Activated CD4-positive, alpha-beta T cell treated with anti-CD3 and anti-CD28 coated beads, Interleukin-2, amount 10 ng/mL, durations not matched to agents 24 days and 14 days (primary cell): ENCODE results near the gene MPST. TPM values are rescaled to one million over a fixed set of nuclear protein-coding genes. Genes with fewer than 3 reads are reported as not detected.

Experiments
- DNase-seq: peaks from one replicate; pipeline ENCODE4 v3.0.0; 2022
- H3K27ac Mint-ChIP-seq: one replicate; pipeline ENCODE4 v1.8.0; 2022; ENCODE audit warnings: mild to moderate bottlenecking, mixed read lengths
- H3K27me3 Mint-ChIP-seq: one replicate; pipeline ENCODE4 v1.8.0; 2022; ENCODE audit warnings: mixed read lengths
- H3K36me3 Mint-ChIP-seq: one replicate; pipeline ENCODE4 v1.8.0; 2022; ENCODE audit warnings: low read depth, mild to moderate bottlenecking, mixed read lengths
- H3K4me1 Mint-ChIP-seq: one replicate; pipeline ENCODE4 v1.8.0; 2021; ENCODE audit warnings: mixed read lengths
- H3K4me3 Mint-ChIP-seq: one replicate; pipeline ENCODE4 v1.8.0; 2022; ENCODE audit warnings: mild to moderate bottlenecking, moderate library complexity, mixed read lengths
- H3K9me3 Mint-ChIP-seq: one replicate; pipeline ENCODE4 v1.8.0; 2021; ENCODE audit warnings: mixed read lengths
- intact Hi-C: fragments of 100-400 bp; cut with micrococcal nuclease; formaldehyde crosslinking; loops from one replicate; pipeline ENCODE4 v1.15.1; 2023
- total RNA-seq: library from RNA; stranded (reverse); gene quantifications from 2 replicates; pipeline ENCODE4 v1.2.3, GENCODE V29; 2022

MPST gene
- total RNA-seq, 1 donor from 2014 or later = 21.0 TPM

DNA sequence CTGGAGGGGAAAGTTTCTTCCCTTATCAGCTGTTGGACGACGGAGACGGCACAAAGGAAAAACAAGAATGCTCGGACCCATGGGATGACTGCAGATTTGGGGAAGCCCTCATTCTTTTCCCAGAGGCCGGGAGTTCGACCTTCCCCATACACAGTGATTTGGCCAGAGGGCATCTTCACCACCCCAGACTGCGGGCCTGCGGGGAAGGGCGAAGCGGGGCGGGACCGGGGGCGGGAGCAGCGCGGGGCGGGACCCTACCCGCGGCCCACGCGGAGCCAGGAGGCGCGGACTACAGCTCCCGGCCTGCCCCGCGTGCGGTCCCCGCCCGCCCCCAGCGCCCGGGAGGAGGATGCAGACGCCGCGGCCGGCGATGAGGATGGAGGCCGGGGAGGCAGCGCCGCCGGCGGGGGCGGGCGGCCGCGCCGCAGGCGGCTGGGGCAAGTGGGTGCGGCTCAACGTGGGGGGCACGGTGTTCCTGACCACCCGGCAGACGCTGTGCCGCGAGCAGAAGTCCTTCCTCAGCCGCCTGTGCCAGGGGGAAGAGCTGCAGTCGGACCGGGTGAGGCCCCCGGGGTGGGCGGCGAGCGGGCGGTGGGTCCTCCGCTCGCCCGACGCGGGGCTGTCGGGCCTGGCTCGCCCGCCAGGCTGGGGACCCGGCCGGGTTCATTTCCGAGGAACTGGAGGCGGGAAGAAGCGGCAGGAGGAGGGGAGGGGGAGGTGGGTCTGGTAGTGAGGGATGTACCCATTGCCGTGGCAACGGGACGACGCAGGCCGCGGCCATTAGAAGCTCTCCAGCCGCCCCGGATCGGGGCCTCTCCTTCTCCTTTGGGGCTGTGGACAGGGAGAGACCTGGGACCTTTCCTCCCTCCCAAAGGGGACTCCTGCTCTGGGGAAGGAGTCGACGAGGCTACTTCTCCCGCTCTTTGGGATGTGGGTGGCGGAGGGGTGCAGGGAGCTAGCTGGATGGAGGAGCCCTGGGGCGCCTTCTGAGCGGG, 32.1 kb downstream of the MPST start, which contains the start of gene KCTD17:
KCTD17 (plus strand) TSS at position 352 of the 995 bp plus-strand sequence; CDS start at position 371, 19 bp downstream.
- intact Hi-C loops = no loop called here
- Mint-ChIP-seq H3K9me3 (no peaks in the 10 kb centered on the region), H3K27me3 (no peaks in the 10 kb centered on the region), H3K4me3 (peak within 1 kb of the TSS; percentile 90), H3K4me1 (peaks cover 12% of the 10 kb centered on the region), H3K36me3 (peaks cover 18% of the 10 kb centered on the region), H3K27ac (peak within 1 kb of the TSS; percentile 78)
- DNase-seq = peak; percentile 95

DNA sequence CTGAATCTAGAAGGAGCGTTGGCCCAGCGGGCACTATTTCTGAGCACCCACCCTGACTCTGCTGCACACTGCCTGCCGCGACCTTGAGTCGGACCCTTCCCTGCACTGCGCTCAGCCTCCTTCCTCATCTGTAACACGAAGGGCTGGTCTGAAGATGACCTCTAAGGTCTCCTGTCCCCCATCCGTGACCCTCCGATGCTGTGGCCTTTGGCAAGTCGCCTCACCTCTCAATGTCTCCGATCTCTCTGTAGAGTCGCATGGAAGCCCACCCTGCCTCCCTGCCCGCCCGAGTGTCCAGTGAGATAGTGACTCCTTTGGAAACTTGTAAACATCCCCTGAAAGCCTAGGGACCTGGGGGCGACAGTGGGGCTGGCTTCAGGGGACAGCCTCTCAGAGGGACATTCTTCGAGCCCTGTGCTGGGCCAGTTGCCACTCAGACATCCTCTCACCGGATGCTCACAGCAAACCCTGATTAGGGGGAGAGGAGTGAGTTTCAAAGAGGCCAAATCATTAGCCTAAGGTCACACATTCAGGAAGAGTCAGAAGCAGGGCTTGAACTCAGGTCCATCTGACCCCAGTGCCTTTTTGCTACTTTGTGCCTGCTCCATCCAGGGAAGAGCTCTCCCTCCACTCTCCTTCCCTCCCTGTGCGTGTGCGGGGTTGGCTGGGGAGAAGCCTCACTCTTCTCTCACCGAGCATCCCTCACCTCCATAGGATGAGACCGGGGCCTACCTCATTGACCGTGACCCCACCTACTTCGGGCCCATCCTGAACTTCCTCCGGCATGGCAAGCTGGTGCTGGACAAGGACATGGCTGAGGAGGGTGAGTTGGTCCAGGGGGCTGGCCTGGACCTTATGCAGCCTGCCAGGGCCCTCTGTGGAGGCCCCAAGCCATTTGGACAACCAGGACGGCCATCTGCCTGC, 33.1 kb downstream of the MPST start:
- no peak for DNase-seq
- Mint-ChIP-seq H3K27me3 (no peaks in the 10 kb centered on the region), H3K9me3 (no peaks in the 10 kb centered on the region), H3K4me3 (peak overlapping the region; percentile 90), H3K4me1 (peaks cover 12% of the 10 kb centered on the region), H3K27ac (peak overlapping the region; percentile 78), H3K36me3 (peaks cover 21% of the 10 kb centered on the region)
- intact Hi-C loops = no loop called here

DNA sequence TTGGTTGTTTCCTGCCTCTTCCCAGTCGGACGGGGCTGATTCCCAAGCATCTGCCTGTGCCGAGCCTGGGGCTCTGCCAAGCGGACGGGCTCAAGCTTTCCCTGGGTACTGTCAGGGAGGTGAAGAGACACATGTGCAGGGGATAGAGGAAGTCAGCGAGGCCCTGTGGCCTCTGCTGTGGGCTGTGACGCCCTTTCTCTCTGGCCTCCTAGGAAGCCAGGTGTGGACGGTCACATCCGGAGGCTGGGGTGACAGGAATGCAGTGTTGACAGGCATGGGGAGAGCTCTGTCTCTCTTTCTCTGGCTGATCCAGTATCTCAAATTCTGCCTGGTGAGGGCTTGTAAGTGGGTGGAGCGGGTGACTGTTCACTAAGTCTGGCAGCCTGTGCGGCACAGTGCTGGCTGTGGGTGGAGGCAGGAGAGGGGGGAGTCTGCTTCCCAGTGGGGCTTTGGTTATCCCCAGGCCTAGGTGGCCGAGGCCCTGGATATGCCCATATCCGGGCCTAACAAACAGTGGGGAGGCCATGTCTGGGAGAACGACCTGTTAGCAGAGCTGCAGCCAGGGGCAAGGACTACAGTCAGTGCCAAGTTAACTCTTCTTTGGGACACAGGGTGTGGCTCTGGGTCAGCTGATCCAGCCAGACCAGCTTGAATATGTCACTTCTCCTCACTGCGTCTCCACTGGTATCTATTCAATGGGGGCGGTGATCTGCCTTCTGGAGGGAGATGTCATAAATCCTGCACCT, 33.9 kb downstream of the MPST start:
- no peak for DNase-seq
- H3K27me3 Mint-ChIP-seq = no peaks in the 10 kb centered on the region
- no peak overlapping the region for H3K27ac Mint-ChIP-seq
- H3K9me3 Mint-ChIP-seq = no peaks in the 10 kb centered on the region
- no peak overlapping the region for H3K4me3 Mint-ChIP-seq
- peaks cover 25% of the 10 kb centered on the region for H3K36me3 Mint-ChIP-seq
- intact Hi-C loops = no loop called here
- peaks cover 12% of the 10 kb centered on the region for H3K4me1 Mint-ChIP-seq

DNA sequence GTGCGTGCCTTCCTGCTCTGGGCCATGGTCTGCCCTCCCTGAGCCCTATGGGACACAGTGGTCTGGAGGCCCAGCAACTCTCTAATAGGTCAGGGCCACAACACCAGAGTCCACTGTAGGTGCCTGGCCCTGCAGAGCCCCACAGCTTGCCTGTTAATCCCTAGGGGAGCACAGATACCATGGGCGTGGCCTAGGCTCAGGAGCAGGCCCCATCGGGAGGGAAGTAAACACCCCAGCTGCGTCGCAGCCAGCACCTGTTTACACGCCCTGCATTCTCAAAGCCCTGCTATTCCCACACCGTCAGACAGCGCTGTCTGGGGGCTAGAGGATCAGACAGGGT, 34.5 kb downstream of the MPST start:
- intact Hi-C loops = no loop called here
- H3K4me3 Mint-ChIP-seq = no peak overlapping the region
- no peaks in the 10 kb centered on the region for H3K27me3 Mint-ChIP-seq
- DNase-seq = no peak
- peaks cover 12% of the 10 kb centered on the region for H3K4me1 Mint-ChIP-seq
- H3K27ac Mint-ChIP-seq = no peak overlapping the region
- H3K36me3 Mint-ChIP-seq = peaks cover 25% of the 10 kb centered on the region
- H3K9me3 Mint-ChIP-seq = no peaks in the 10 kb centered on the region

DNA sequence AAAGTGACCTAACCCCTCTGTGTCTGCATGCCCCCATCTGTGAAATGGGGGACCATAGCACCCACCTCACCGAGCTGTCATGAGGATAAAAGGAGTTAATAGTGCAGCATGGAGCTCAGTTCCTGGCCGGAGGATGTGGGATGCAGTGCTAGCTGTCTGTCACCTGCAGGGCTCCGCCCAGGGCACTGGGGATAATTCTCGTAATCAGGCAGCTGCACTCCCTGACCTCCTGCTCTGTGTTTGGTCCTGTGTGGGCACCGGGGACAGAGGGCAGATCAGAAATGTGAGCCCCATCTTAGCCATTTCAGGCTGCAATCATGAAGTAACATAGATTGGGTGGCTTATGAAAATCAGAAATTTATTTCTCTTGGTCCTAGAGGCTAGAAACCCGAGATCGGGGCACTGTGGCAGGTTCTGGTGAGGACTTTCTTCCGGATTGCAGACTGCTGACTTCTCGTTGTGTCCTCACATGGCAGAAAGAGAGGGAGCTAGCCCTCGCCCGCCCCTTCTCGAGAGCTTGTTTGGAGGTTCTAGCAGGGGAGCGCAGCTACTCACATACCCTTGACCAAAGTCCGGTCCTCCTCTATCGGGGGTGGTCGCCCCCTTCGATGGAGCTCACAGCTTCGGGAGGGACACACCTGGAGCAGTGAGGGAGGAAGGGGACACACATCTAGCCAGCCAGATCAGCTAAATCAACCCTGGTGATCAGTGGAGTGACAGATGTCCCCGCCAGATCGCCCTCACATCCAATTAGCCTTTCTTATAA, 35.2 kb downstream of the MPST start:
- Mint-ChIP-seq H3K36me3 (peaks cover 27% of the 10 kb centered on the region), H3K27me3 (no peaks in the 10 kb centered on the region), H3K4me3 (no peak overlapping the region), H3K27ac (no peak overlapping the region), H3K9me3 (no peaks in the 10 kb centered on the region), H3K4me1 (peaks cover 13% of the 10 kb centered on the region)
- no peak for DNase-seq
- intact Hi-C loops = no loop called here

DNA sequence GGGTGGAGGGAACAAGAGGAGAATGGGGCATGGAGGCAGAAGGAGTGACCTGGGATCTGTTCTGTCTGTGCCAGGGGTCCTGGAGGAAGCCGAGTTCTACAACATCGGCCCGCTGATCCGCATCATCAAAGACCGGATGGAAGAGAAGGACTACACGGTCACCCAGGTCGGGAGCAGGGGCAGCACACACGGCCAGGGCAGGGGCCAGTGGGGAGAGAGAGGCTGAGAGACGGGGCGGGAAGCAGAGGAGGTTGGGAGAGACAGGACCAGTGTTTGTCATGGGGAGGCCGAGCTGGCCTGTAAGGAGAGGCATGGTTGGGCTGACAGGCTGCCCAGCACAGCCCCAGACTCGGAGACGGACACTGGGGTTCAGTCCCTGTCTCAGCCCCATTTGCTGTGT, 36.7 kb downstream of the MPST start:
- Mint-ChIP-seq H3K9me3 (no peaks in the 10 kb centered on the region), H3K4me1 (peaks cover 27% of the 10 kb centered on the region), H3K27me3 (no peaks in the 10 kb centered on the region), H3K27ac (no peak overlapping the region), H3K36me3 (peaks cover 34% of the 10 kb centered on the region), H3K4me3 (no peak overlapping the region)
- DNase-seq = no peak
- intact Hi-C loops = no loop called here

DNA sequence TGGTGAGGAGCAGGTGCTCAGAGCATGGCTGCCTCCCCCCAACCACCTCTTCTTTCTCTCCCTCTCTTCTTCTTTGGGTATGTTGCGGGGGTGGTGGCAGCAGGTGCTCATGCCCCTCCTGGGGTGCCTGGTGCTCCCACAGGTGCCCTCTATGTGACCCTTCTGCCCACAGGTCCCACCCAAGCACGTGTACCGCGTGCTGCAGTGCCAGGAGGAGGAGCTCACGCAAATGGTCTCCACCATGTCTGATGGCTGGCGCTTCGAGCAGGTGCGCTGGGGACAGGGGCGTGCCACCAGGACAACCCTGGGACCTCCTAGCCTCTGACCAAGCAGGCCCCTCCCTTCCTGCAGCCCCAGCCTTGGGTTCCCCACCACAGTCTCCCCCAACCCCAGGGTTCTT, 37.7 kb downstream of the MPST start:
- intact Hi-C loops = no loop called here
- no peak for DNase-seq
- peaks cover 29% of the 10 kb centered on the region for H3K4me1 Mint-ChIP-seq
- no peaks in the 10 kb centered on the region for H3K27me3 Mint-ChIP-seq
- no peaks in the 10 kb centered on the region for H3K9me3 Mint-ChIP-seq
- no peak overlapping the region for H3K4me3 Mint-ChIP-seq
- H3K36me3 Mint-ChIP-seq = peaks cover 34% of the 10 kb centered on the region
- H3K27ac Mint-ChIP-seq = no peak overlapping the region

DNA sequence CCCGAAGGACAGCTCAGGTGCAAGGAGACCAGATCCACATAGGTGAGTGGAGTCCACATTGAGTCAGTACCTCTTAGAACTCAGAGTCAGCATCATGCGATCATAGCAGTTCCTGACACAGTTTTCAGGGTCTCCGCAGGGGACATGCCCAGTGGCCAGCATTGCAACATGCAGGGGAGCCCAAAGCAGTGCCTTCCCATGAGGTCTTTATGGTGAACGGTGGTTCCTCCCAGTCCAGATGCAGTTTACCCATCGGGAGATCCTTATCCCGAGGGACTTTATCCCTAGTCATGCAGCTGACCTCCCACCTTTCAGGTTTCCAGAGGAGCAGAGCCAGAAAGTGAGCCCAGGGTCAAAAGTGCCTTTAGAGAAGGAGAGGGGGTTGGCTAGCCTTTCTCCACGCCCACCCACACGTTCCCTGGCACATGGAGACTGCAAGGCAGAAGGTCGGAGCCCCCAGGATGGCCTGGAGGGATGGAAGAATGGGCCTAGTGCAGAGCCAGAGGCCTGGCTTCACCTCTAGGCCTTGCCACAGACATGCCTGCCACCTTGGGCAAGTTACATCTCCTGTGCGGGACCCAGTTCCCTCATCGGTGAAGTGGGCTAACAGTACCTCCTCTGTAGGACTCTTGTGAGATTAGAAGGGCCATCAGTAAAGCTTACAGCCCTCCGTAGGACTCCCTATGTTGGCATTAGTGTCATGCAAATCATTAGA, 38.4 kb downstream of the MPST start:
- DNase-seq = no peak
- H3K27me3 Mint-ChIP-seq = no peaks in the 10 kb centered on the region
- H3K4me1 Mint-ChIP-seq = peaks cover 27% of the 10 kb centered on the region
- intact Hi-C loops = no loop called here
- no peak overlapping the region for H3K27ac Mint-ChIP-seq
- H3K36me3 Mint-ChIP-seq = peaks cover 34% of the 10 kb centered on the region
- no peaks in the 10 kb centered on the region for H3K9me3 Mint-ChIP-seq
- H3K4me3 Mint-ChIP-seq = no peak overlapping the region

DNA sequence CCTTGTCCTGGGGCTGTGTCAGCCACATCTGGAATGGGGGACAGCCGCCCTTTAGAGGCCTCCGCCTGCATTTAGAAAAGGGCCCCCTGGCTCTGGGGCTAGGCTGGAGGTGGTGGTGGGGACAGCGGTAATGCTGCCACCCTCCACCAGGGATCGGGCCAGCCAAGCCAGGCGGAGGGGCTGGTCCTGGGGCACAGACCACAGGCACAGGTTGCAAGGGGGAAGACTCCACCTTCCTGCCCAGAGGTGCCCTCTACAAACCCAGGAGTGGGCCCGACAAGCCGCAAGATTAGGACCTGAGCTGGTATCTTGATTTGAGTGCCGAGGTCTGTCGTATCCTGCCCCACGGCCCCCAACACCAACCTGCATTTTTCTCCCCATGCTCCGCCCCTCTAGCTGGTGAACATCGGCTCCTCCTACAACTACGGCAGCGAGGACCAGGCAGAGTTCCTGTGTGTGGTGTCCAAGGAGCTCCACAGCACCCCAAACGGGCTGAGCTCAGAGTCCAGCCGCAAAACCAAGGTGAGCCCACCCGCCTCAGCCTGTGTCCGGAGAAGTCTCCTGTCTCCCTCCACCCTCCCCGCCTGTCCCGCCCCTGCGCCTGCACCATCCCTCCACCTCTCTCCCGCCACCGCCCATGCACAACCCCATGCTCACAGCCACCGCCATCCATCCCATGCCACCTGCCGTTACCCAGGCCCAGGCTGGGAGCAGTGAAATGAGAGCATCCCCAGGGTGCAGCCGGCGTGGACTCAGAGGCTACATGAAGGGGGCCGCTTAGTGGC, 39.6 kb downstream of the MPST start:
- Mint-ChIP-seq H3K4me1 (peaks cover 21% of the 10 kb centered on the region), H3K27ac (no peak overlapping the region), H3K36me3 (peaks cover 29% of the 10 kb centered on the region), H3K9me3 (no peaks in the 10 kb centered on the region), H3K27me3 (no peaks in the 10 kb centered on the region), H3K4me3 (no peak overlapping the region)
- DNase-seq = no peak
- intact Hi-C loops = no loop called here

DNA sequence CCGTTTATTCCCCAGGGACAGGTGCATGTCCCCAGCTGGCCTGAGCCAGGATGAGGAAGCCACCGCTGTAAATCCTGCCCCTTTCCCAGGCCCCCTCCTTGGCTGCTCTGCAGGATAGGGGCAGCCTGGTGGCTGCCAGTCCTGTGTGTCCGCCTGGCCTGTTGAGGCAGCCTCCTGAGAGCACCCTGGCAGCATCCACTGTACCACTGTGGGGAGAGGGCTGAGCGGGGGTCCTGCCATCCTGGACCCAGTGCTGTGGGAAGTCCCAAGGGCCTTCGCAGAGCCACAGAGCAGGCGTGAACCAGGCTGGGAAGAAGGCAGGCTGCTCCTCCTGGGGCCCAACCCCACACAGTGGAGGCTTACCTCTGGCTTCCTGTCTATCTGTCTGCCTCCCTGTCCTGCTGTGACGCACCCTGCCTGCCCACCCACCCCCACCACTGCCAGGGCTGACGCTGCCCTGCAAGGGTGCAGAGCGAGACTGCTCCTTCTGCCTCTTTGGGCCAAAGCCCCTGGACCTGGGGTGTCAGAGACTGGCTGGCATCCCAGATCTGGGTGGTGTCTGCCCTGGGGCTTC, 40.4 kb downstream of the MPST start:
- Mint-ChIP-seq H3K27me3 (no peaks in the 10 kb centered on the region), H3K9me3 (no peaks in the 10 kb centered on the region), H3K27ac (peak overlapping the region; percentile 45), H3K4me3 (no peak overlapping the region), H3K4me1 (peaks cover 21% of the 10 kb centered on the region), H3K36me3 (peaks cover 26% of the 10 kb centered on the region)
- DNase-seq = no peak
- intact Hi-C loops = no loop called here

DNA sequence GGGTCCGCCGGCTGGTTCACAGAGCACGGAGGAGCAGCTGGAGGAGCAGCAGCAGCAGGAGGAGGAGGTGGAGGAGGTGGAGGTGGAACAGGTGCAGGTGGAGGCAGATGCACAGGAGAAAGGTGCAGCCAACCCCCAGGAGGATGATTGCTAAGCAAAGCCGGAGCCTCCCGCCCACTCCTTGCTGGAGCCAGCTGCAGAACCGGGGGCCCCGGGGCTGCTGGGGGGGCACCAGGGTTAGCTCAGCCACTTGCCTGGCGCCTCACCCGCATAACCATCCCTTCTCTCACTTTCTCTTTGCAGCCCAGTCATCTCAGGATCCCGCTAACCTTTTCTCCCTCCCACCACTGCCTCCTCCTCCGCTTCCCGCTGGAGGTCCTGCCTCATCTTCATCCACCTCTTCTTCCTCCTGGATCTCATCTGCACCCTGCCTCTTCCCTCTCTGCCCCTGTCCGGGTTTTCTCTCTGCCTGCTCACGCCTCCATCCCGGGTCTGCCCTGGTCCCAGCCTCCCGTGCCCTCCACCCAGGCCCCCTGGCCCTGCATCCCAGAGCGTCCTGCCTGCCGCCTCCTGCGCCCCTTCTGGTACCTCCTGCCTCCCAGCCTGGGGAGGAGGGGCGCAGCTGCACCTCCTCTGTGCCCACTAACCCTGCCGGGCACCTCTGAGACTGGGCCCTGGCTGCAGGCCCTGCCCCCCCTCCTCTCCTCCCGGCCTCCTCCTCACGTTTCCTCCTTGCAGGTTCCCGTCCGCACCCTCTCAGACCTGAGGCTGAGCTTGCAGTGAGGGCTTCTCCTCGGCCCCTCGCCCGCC, 41.5 kb downstream of the MPST start:
- Mint-ChIP-seq H3K4me1 (peaks cover 21% of the 10 kb centered on the region), H3K4me3 (peak overlapping the region; percentile 62), H3K36me3 (peaks cover 20% of the 10 kb centered on the region), H3K27ac (peak overlapping the region; percentile 79), H3K27me3 (no peaks in the 10 kb centered on the region), H3K9me3 (no peaks in the 10 kb centered on the region)
- intact Hi-C loops = no loop called here
- peak; percentile 72 for DNase-seq
